SW 1271 (cell line): ENCODE results near the gene TESPA1.
"Not testable (repeated sequence)": the region's sequence is repeated elsewhere in the genome, so short reads cannot be mapped to it uniquely, and the experiment has no call there.

ENCODE experiments used
- DNase-seq, 2 experiments: peaks; one replicate each; lab custom pipeline; 2025; lab: John Stamatoyannopoulos, UW

TESPA1 gene

GRCh38 chr12:54948171-54948570 is 36.4 kb downstream of the TESPA1 start:
- DNase-seq, result no peak

DNA sequence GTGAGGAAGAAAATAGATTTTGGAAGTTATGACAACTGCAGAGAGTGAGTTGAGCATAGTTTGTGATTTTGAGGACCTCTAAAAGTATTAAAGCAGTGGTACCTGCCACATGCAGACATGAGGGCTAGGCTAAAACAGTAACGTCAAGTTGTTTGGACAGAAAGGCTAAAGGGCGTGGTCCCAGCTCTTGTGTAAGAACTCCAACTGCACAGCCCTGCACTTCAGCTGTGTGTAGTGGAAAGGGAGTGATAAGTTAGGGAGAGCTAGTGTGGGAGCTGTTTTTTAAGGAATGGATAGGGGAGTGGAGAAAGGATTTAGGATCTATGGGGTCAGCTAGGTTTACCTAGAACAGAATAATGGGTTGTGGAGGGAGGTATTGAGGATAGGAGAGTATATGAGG is 39.5 kb downstream of the TESPA1 start:
- DNase-seq, result no peak

- not testable (repeated sequence) for DNase-seq
These were observed 41.3 kb downstream of the TESPA1 start for GRCh38 chr12:54943292-54943691.

GRCh38 chr12:54941659-54942058 is 42.9 kb downstream of the TESPA1 start:
- DNase-seq, result no peak

- DNase-seq, result no peak
These were observed 43.7 kb downstream of the TESPA1 start for GRCh38 chr12:54940727-54941315.

DNA sequence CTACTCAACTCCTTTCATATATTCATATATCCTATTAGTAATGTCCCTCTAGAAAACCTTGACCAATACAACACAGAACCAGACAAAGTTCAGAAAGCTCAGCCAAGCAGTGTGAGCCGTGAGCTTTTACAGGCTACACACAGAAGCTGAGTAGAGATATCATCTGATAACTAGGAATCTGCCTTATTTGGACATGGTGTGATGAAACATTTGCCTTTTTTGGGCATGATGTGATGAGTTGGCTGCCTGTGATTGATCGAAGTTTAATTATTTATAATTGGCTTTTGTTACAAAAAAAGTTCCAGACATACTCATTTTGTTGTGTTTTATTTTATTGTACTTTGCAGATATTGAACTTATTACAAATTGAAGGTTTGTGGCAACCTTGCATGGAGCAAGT is 46.6 kb downstream of the TESPA1 start:
- DNase-seq, result no peak

- no peak for DNase-seq
These were observed 47.2 kb downstream of the TESPA1 start for GRCh38 chr12:54937376-54937775.

DNA sequence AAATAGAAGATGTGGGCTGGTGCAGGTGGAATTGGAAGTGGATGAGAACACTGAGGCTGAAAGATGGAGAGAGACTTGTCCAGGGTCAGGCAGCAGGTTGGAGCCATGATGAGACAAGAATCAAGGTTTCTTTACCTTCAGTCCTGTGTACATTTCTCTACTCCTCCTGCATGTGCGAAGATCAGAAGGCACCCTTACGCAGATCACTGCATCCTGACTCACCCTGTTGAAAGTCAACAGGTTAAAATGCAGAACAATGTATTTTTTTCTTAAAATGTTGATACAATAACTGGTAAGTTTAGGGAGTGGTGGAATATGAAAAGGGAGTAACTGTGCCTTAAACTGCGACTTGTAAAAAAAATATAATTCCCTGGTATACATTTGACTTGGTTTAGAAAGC is 47.8 kb downstream of the TESPA1 start:
- no peak for DNase-seq

DNA sequence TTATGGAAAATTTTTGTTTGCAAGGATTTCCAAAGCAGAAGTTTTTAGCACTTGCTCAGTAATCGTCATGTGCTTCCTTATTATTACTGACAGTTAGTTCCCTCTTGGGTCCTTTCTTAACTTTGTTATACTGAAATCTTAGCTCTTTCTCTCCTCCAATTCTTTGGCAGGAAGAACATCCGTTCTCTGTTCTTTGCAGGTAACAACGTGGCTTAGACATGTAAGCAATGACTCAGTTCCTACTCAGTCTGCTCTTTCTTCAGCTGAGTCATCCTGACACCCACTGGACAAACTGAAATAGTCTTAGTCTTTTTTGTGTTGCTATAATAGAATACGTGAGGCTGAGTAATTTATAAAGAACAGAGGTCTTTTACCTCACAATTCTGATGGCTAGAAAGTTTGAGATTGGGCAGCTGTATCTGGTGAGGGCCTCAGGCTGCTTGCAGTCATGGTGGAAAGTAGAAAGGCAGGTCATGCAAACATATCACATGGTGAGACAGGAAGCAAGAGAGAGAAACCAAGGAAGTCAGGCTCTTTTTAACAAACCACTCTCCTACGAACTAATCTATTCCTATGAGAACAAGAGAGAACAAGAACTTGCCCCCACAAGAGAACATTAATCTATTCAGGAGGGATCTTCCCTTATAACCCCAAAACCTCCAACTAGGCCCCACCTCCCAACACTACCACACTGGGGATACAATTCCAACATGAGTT is 49.2 kb downstream of the TESPA1 start:
- peak; percentile 69 to 89 for DNase-seq

DNA sequence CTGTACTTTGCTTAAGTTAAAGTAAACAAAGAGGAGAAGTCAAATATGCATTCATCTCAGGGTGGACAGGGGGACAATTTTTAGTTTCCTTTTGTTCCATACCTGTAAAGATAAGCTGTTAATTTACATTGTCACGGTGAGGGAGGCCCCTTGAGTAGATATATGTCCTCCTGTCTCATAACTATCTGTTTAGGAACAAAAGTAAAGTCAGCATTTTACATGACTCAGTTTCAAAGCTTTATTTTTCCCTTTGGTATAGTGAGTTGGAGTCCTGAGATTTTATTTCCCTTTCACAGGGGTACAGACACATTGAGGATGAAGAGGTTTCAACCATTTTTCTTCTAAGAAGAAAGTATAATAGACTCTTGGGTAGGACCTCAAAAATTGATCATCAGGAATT is 50.1 kb downstream of the TESPA1 start:
- DNase-seq, result no peak

DNA sequence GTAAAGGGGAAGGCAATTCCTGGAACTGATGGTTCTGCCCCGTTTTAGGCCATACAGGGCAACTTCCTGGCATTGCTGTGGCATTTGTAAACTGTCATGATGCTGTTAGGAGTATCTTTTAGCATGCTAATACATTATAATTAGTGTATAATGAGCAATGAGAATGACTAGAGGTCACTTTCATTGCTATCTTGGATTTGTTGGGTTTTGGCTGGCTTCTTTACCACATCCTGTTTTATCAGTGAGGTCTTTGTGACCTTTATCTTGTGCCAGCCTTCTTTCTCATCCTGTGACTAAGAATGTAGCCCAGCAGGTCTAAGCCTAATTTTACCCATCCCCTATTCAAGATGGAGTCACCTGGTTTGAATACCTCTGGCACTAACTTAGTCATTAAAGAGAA is 51.2 kb downstream of the TESPA1 start:
- DNase-seq, result peak in 1 of 2 experiments; percentile 81

DNA sequence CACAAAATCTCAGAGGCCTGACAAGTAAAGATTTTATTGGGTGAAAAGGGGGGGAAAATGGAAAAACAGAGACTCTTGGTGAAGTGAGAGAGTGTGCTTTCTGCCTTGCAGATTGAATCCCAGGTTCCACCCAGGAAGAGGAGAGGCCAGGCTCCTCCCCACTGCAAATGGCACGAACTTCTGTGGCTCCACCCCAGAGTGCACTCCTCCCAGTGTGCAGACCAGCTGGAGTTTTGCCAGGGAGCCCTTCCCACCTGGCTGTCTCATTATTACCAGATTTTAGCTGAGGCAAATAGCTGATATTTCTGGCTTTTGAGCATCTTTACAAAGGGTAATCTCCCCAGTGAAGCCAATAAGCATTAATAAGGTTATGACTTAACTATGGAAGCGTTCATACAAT is 51.9 kb downstream of the TESPA1 start:
- DNase-seq, result peak in 1 of 2 experiments; percentile 14

DNA sequence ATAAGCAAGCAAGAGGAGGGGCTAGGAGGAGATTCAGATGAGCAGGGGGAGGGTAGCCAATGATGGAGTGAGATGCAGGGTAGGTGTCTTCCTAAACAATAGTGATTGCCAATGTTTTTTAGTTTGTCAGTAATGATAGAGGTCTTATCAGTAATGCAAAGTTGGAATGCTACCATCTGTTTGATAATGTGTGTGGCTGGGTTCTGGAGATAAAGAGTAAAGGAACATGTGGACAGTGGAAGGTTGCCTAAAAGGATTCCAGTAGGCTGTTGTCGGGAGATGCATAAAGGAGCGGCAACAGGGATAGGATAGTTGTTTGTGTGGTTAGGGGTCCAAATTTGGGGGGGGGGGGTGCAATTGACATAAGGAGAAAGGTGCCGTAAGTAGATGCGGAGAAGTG is 52.5 kb downstream of the TESPA1 start:
- DNase-seq, result no peak

GRCh38 chr12:54929998-54930397 is 54.6 kb downstream of the TESPA1 start:
- DNase-seq, result no peak

GRCh38 chr12:54926246-54926645 is 58.3 kb downstream of the TESPA1 start:
- no peak for DNase-seq

DNA sequence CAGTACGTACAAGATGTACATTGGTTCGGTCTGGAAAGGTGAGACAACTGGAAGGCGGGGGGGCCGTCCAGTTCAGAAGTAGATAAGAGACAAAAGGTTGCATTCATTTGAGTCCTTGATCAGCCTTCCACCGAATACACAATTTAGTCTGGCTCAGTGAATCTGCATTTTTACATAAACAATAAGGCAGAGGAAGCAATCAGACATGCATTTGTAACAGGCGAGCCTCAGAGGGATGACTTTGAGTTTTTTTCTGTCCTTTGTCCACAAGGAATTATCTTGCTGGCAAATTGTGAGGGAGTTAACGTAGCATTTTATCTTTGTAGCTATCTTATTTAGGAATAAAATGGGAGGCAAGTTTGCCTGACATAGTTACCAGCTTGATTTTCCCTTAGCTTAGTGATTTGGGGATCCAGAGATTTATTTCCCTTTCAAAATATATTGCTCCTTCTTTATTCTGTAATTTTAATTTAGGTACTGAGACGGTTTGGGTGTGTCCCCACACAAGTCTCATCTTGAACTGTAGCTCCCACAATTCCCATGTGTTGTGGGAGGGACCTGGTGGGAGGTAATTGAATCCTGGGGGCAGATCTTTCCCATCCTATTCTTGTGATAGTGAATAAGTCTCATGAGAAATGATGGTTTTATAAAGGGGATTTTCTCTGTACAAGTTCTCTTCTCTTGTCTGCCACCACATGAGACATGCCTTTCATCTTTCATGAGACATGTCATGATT is 59.4 kb downstream of the TESPA1 start:
- DNase-seq, result no peak

DNA sequence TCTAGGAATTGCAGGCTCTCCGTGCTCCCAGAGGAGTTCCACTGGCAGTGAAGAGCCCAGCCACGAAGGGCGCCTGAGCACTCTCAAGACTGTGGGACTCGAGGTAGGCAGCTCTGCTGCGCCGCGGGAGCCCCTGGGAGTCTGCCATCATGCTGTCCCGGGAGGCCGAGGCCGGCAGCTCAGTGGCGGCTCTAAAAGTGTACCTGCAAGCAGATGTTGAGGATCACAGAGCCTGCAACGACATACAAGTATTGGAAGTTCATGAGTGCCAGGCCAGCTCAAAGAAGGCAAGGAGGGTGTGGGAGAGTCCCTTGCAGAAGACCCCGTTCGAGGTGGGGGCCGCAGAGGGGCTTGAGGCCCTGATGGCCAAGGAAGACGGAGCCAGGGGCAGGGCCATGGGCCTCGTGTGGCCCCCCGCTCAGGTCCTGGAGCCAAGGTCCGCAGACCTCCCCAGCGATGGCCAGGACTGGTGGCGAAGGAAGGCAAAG is 67.5 kb downstream of the TESPA1 start:
- no peak for DNase-seq
